ENCODE results near the gene AUH. TPM values are rescaled to one million over a fixed set of nuclear protein-coding genes. Genes with fewer than 3 reads are reported as not detected.

Gene AUH
- total RNA-seq, 2 donors from 2014 or later: 23.0 to 23.5 TPM

- Mint-ChIP-seq H3K36me3 (ENCODE audit: low read depth) (no peaks in the 10 kb centered on the region), H3K4me3 (no peak overlapping the region), H3K4me1 (peaks cover 14% of the 10 kb centered on the region), H3K27ac (no peak overlapping the region), H3K27me3 (ENCODE audit: insufficient read depth) (no peaks in the 10 kb centered on the region), H3K9me3 (no peaks in the 10 kb centered on the region)
- H3K9me3 ChIP-seq (ENCODE audit: control insufficient read depth, low read length): no peaks in the 10 kb centered on the region
- WGBS, 2 experiments (ENCODE audit: insufficient coverage in 1 of 2, insufficient read length in 1 of 2): 94% methylated on average over 2 of the region's 2 CpGs; no CpG with 5 or more reads in 1 of the 2 experiments
- no peaks in the 10 kb centered on the region for H3K36me3 ChIP-seq (ENCODE audit: control insufficient read depth, insufficient read depth, low read length)
- DNase-seq: no peak
- TF ChIP-seq, protein P1, sequence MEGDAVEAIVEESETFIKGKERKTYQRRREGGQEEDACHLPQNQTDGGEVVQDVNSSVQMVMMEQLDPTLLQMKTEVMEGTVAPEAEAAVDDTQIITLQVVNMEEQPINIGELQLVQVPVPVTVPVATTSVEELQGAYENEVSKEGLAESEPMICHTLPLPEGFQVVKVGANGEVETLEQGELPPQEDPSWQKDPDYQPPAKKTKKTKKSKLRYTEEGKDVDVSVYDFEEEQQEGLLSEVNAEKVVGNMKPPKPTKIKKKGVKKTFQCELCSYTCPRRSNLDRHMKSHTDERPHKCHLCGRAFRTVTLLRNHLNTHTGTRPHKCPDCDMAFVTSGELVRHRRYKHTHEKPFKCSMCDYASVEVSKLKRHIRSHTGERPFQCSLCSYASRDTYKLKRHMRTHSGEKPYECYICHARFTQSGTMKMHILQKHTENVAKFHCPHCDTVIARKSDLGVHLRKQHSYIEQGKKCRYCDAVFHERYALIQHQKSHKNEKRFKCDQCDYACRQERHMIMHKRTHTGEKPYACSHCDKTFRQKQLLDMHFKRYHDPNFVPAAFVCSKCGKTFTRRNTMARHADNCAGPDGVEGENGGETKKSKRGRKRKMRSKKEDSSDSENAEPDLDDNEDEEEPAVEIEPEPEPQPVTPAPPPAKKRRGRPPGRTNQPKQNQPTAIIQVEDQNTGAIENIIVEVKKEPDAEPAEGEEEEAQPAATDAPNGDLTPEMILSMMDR (conservative IDR thresholded peaks at IDR 0.05): no peak
- H3K4me1 ChIP-seq (ENCODE audit: control insufficient read depth, insufficient read depth, low read length): no peaks in the 10 kb centered on the region
- no peak overlapping the region for H3K27ac ChIP-seq (ENCODE audit: low read depth, low read length)
- no peak overlapping the region for H3K4me3 ChIP-seq (ENCODE audit: low read length)
- H3K9ac ChIP-seq (ENCODE audit: extremely low read depth, low read length, poor library complexity, severe bottlenecking): no peak overlapping the region
- H3K27me3 ChIP-seq (ENCODE audit: control insufficient read depth, insufficient read depth, low read length, poor library complexity, severe bottlenecking): no peaks in the 10 kb centered on the region
These were observed 90.6 kb downstream of the AUH start for GRCh38 chr9:91271156-91271555.

- Histone ChIP-seq H3K9me3 (ENCODE audit: control insufficient read depth, low read length) (no peaks in the 10 kb centered on the region), H3K9ac (ENCODE audit: extremely low read depth, low read length, poor library complexity, severe bottlenecking) (no peak overlapping the region), H3K27ac (ENCODE audit: low read depth, low read length) (no peak overlapping the region), H3K27me3 (ENCODE audit: control insufficient read depth, insufficient read depth, low read length, poor library complexity, severe bottlenecking) (no peaks in the 10 kb centered on the region), H3K36me3 (ENCODE audit: control insufficient read depth, insufficient read depth, low read length) (no peaks in the 10 kb centered on the region), H3K4me1 (ENCODE audit: control insufficient read depth, insufficient read depth, low read length) (no peaks in the 10 kb centered on the region), H3K4me3 (ENCODE audit: low read length) (no peak overlapping the region)
- no peak for DNase-seq
- Mint-ChIP-seq H3K27me3 (ENCODE audit: insufficient read depth) (no peaks in the 10 kb centered on the region), H3K9me3 (no peaks in the 10 kb centered on the region), H3K4me3 (no peak overlapping the region), H3K36me3 (ENCODE audit: low read depth) (no peaks in the 10 kb centered on the region), H3K27ac (no peak overlapping the region), H3K4me1 (peaks cover 14% of the 10 kb centered on the region)
- TF ChIP-seq, protein P1 (conservative IDR thresholded peaks at IDR 0.05): no peak
- 80 to 89% methylated on average over 1 to 2 of the region's 2 CpGs for WGBS, 2 experiments (ENCODE audit: insufficient coverage in 1 of 2, insufficient read length in 1 of 2)
These were observed 91.7 kb downstream of the AUH start for GRCh38 chr9:91269907-91270491.

GRCh38 chr9:91266448-91266847 lies 95.3 kb downstream of the AUH start:
- no peak overlapping the region for H3K4me3 ChIP-seq (ENCODE audit: low read length)
- H3K27me3 ChIP-seq (ENCODE audit: control insufficient read depth, insufficient read depth, low read length, poor library complexity, severe bottlenecking): no peaks in the 10 kb centered on the region
- no peaks in the 10 kb centered on the region for H3K36me3 ChIP-seq (ENCODE audit: control insufficient read depth, insufficient read depth, low read length)
- peaks cover 6% of the 10 kb centered on the region for H3K9me3 ChIP-seq (ENCODE audit: control insufficient read depth, low read length)
- H3K36me3 Mint-ChIP-seq (ENCODE audit: low read depth): peaks cover 12% of the 10 kb centered on the region
- no peak overlapping the region for H3K27ac Mint-ChIP-seq
- TF ChIP-seq, protein P1 (conservative IDR thresholded peaks at IDR 0.05): no peak
- no peak overlapping the region for H3K27ac ChIP-seq (ENCODE audit: low read depth, low read length)
- H3K27me3 Mint-ChIP-seq (ENCODE audit: insufficient read depth): no peaks in the 10 kb centered on the region
- H3K9me3 Mint-ChIP-seq: peaks cover 3% of the 10 kb centered on the region
- H3K9ac ChIP-seq (ENCODE audit: extremely low read depth, low read length, poor library complexity, severe bottlenecking): no peak overlapping the region
- no peaks in the 10 kb centered on the region for H3K4me1 Mint-ChIP-seq
- H3K4me1 ChIP-seq (ENCODE audit: control insufficient read depth, insufficient read depth, low read length): no peaks in the 10 kb centered on the region
- no peak for DNase-seq
- H3K4me3 Mint-ChIP-seq: no peak overlapping the region

Measured in endodermal cell (in vitro differentiated cells).